HG02571 (cell line): ENCODE data around the gene USP3.
"Not testable (repeated sequence)": the region's sequence is repeated elsewhere in the genome, so short reads cannot be mapped to it uniquely, and the experiment has no call there.

Source experiments
- ATAC-seq: cut with Tn5 transposase; IDR thresholded peaks from one replicate; pipeline ENCODE4 v1.9.1; 2021; ENCODE audit warnings: mild to moderate bottlenecking, moderate library complexity; ENCODE audit not compliant: unreplicated experiment

The USP3 gene

GRCh38 chr15:63509955-63510940, 5.9 kb downstream of the USP3 start:
- no peak for ATAC-seq

GRCh38 chr15:63512148-63512547, 7.8 kb downstream of the USP3 start:
- no peak for ATAC-seq

DNA sequence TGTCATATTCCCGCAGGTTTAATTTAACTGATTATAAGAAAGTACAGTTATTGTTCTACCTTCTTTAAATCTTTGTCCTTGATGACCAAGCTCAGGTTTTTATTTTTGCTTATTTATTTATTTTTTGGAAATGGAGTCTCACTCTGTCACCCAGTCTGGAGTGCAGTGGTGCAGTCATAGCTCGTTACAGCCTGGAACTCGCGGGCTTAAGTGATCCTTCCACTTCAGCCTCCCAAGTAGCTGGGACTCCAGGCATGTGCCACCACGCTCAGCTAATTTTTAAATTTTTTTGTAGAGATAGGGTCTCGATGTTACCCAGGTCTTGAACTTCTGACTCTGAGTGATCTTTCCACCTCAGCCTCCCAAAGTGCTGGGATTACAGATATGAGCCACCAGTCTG, 8.9 kb downstream of the USP3 start:
- no peak for ATAC-seq

GRCh38 chr15:63513728-63514127, 9.3 kb downstream of the USP3 start:
- no peak for ATAC-seq

- no peak for ATAC-seq
Observed at GRCh38 chr15:63514531-63514943, 10.1 kb downstream of the USP3 start.

- no peak for ATAC-seq
Observed at GRCh38 chr15:63517202-63517601, 12.8 kb downstream of the USP3 start.

- no peak for ATAC-seq
Observed at GRCh38 chr15:63517628-63518027, 13.2 kb downstream of the USP3 start.

DNA sequence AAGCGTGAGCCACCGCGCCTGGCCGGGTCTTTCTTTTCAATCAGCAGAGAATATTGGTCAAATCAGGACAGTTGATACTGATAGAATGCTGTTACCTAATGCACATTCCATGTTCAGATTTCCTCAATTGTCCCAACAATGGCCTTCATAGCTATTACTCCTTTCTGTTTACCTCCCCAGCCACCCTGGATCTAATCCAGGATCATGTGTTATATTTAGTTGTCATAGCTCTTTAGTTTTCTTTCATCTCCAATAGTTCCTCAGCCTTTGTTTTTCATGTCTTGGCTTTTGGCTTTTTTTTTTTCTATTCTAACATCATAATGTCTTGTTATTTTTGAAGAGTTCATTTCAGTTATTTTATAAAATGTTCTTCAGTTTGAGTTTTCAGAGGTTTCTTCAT, 14.6 kb downstream of the USP3 start:
- ATAC-seq, result no peak

- no peak for ATAC-seq
Observed at GRCh38 chr15:63519548-63520178, 15.3 kb downstream of the USP3 start.

- not testable (repeated sequence) for ATAC-seq
Observed at GRCh38 chr15:63520462-63520861, 16.1 kb downstream of the USP3 start.

DNA sequence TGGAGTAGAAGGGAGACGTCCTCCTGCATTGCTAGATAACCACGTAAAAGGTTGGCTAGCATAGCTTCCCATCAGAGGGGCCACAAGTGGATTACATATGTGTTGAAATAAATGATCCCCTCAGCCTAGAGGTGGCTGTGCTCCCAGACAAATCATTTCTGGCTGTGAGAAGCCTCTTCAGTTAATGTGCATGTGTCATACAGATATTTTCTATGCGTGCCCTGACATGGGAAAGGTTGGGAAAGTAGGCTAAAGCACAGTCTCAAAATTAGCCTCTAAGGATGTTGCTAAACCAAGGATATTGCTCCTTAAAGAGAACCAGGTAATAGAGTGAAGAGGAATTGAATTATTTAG, 17.8 kb downstream of the USP3 start:
- no peak for ATAC-seq

DNA sequence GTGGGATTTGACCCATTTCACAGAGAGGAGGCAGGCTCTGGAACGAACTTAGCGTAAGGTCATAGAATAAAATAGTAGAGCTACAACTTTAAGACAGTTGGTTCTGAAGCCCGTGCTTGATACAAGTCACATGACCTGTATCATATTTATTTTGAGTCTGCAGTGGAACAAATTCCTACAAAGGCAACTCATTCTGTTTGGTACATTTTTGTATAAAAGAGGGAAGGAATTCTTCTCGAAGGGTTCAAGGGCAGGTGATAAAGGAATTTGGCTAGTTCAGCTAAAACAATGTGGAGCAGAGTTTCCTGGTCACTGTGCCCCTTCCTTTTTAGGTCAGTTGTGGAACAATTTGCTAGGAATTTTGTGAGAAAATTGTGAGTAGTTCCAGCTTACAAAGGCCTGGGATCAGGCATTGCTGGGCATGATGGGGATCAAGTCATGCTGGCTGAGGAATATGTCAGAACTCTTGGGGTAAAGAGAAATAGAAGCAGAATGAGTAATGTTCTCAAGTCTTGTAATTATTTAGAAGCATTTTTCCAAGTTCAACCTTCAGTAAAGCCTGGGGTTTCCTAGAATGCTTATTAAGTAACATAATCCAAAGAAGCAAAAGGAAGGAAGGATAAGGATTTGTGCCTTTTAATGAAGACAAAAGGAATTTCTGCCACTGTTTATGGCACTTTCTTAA, 19.1 kb downstream of the USP3 start:
- no peak for ATAC-seq

DNA sequence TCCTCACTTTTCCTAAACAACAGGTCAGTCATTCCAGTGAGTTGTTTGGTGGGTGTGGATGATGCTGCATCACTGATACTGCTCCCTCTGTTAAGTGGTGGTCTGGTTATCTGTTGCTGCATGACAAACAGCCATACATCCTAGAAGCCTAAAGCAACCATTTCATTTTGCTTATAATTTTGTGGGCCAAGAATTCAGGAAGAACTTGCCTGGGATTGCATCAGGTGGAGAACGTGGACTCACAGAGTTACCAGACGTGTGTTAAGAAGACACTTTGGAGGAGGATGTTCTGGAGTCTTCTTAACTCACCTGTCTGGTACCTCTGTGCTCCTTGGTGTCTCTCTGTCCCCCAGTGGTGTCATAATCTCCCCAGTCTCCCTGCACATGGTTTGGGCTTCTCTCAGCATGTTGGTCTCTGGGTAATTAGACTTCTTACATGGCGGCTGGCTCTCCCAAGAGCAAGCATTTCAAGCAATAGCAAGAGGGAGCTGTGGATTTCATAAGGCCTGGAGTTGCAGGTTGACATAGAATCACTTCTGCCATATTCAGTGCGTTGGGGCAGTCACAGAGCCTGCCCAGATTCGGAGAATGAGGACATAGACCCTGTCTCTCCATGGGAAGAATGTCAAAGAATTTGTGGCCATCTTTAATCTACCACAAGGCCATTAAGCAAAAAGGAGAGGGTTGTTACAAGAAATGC, 20.1 kb downstream of the USP3 start:
- no peak for ATAC-seq

DNA sequence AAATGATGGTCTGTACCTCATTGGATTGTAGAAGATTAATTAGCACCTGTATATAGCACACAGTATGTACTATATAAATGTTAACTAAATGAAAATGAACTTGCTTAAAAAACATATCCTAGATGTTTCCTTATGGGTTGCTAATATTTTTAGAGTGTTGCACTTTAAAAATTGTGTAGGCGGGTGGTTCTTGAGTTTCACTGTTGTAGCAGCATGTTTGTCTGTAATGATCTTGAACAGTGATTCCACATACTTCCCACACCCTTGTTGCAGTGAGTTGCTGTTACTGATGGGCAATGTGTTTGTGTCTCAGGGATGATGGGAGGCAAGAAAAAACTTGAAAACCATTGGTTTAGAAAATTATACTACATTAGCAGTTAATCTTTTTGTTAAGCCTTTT, 22.0 kb downstream of the USP3 start:
- no peak for ATAC-seq

DNA sequence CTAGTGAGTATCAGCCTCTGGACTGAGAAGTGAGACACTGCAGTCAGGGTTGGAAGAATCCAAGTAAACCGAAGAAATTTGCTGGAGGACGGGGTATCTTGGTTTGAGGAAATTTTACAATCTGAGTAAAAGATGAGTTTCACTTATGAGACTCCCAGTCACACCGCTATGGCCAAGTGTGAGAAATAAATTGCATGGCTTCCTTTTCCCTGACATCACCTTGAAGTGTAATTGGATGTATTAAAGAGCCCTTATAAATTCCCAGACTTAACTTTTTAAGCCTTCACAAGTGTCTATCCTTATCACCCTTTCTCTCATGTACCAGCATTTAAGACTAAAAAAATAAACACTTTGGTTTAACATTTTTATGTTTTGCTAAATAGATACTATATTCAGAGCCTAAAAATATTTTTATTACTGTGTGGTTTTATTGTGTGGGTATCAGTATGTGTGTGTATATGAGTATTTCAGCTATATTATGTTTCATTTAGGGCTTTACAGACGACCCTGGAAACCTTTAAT, 23.8 kb downstream of the USP3 start:
- ATAC-seq, result no peak

DNA sequence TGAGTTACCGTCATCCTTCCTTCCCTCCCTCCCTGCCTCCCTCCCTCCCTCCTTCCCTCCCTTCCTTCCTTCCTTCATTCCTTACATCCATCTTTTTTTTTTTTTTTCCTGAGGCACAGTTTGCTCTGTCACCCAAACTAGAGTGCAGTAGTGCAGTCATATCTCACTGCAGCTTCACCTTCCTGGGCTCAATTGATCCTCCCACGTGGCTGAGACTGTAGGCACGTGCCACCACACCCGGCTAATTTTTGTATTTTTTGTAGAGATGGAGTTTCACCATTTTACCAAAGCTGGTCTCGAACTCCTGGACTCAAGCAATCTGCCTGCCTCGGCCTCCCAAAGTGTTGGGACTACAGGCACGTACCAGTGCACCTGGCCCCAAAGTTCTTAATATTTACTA, 25.8 kb downstream of the USP3 start:
- no peak for ATAC-seq

GRCh38 chr15:63530752-63531299, 26.4 kb downstream of the USP3 start:
- no peak for ATAC-seq

DNA sequence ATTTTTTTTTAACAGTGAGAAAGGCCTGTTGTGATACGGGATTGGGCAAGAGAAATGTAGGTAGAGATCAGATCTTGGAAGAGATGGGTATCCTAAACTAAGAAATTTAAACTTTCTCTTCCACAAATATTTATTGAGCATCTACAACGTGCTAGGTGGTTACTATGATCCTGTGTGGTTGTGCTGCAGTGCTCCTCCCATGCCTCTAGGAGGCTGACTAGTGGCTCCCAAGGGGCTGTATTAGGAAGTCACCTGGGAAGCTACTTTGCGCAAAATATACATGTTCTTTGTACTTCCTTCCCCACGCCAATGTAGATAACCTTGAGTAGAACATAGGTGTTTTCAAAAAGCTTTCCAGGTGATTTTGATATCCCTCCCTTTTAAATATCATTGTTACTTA, 27.2 kb downstream of the USP3 start:
- ATAC-seq, result no peak

GRCh38 chr15:63532307-63532744, 27.9 kb downstream of the USP3 start:
- no peak for ATAC-seq

GRCh38 chr15:63534888-63535287, 30.5 kb downstream of the USP3 start:
- not testable (repeated sequence) for ATAC-seq

GRCh38 chr15:63535689-63536088, 31.3 kb downstream of the USP3 start:
- no peak for ATAC-seq
